OCI-LY3 (cell line): Measurements from ENCODE around the gene INSYN2A.

ENCODE experiments used
- H2AFZ ChIP-seq: fragments of 200-600, 300-600 bp; shearing (Covaris generic); 2 replicates; pipeline ENCODE4 v1.6.0; 2014; ENCODE audit warnings: antibody characterized with exemption, low read depth, low read length
- H3K27ac ChIP-seq: fragments of 200-600, 300-600 bp; sonication (generic); 2 replicates; pipeline ENCODE4 v1.5.1; 2014; ENCODE audit warnings: mild to moderate bottlenecking, low read length, moderate library complexity, mixed read lengths
- H3K27me3 ChIP-seq: fragments of 200-600, 300-600 bp; sonication (generic); 2 replicates; pipeline ENCODE4 v1.6.1; 2014; ENCODE audit warnings: low read depth, low read length, mixed read lengths
- H3K36me3 ChIP-seq: fragments of 200-600, 300-600 bp; sonication (generic); replicated peaks from 2 replicates; pipeline ENCODE3; 2014; ENCODE audit warnings: low read depth, low read length, mixed read lengths
- H3K4me1 ChIP-seq: fragments of 300-600, 200-600 bp; sonication (generic); 2 replicates; pipeline ENCODE4 v1.6.1; 2014; ENCODE audit warnings: low read length, mixed read lengths
- H3K4me2 ChIP-seq: fragments of 200-600, 300-600 bp; sonication (generic); 2 replicates; pipeline ENCODE4 v1.6.1; 2014; ENCODE audit warnings: low read length, mixed read lengths
- H3K4me3 ChIP-seq: fragments of 300-600, 200-600 bp; sonication (generic); 2 replicates; pipeline ENCODE4 v1.5.1; 2014; ENCODE audit warnings: antibody characterized with exemption, mild to moderate bottlenecking, low read length, moderate library complexity
- H3K79me2 ChIP-seq: fragments of 300-600, 200-600 bp; shearing (Covaris generic); 2 replicates; pipeline ENCODE4 v1.6.1; 2014; ENCODE audit warnings: mild to moderate bottlenecking, low read length, mixed read lengths
- H3K9ac ChIP-seq: fragments of 300-600, 200-600 bp; shearing (Covaris generic); 2 replicates; pipeline ENCODE4 v1.6.0; 2014; ENCODE audit warnings: mild to moderate bottlenecking, low read length, moderate library complexity
- H3K9me3 ChIP-seq: fragments of 200-600, 300-600 bp; shearing (Covaris generic); 2 replicates; pipeline ENCODE4 v1.6.1; 2014; ENCODE audit warnings: low read length, mixed read lengths; ENCODE audit not compliant: insufficient read depth
- H4K20me1 ChIP-seq: fragments of 200-600, 300-600 bp; sonication (generic); 2 replicates; pipeline ENCODE4 v1.6.1; 2016; ENCODE audit warnings: low read length, mixed read lengths; ENCODE audit not compliant: insufficient read depth
- EZH2phosphoT487 ChIP-seq: fragments of 200-600 bp; shearing (Covaris generic); IDR thresholded peaks from 2 replicates; pipeline ENCODE4 v1.6.1; 2018; ENCODE audit warnings: antibody characterized with exemption, mixed run types, low read depth
- TF ChIP-seq, protein P1 (sequence below): fragments of 200-600, 300-600 bp; sonication (generic); IDR thresholded peaks from 2 replicates; pipeline ENCODE4 v1.5.1; 2014; ENCODE audit warnings: antibody characterized with exemption, low read length, low read depth

Gene INSYN2A

DNA sequence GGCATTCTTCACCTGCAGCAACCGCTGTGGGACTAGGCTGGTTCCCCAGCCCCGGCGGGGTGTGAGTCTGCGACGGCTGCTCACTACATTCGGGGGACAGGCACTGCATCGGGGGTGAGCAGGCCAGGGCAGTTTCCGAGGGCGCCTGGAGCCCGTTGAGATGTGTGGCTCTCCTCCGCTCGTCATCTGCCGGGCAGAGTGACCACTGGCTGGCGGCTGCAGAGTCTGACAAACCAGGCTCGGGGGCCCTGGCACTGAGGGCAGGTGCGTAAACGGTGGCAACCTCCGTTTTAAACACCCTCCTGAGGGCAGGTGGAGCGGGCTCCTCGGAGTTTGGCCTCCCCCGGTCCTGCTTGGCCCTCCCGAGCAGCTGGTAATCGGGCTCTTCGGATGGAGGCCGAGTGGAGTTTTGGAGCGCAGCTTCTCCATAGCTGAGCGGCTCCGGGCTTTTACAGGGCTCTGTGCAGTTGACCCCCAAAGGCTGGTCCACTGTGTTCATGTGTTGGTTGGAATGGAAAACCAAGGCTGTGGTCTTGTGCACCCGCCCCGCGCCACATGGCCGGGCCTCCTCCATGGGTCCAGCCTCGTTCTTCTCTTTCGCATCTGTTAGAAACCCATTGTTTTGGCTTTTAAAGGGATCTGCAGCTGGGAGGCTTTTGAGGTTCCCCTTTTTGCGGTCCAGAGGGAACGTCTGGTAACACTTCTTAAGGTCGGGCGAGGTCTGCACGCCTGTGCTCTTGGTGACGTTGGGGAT is 20.9 kb downstream of the INSYN2A start:
- Histone ChIP-seq H3K4me3 (no peak overlapping the region), H3K4me2 (no peak overlapping the region), H3K9me3 (no peaks in the 10 kb centered on the region), H4K20me1 (no peaks in the 10 kb centered on the region), H3K27me3 (no peaks in the 10 kb centered on the region), H3K36me3 (no peaks in the 10 kb centered on the region), H3K27ac (no peak overlapping the region), H2AFZ (no peak overlapping the region), H3K79me2 (no peaks in the 10 kb centered on the region), H3K4me1 (no peaks in the 10 kb centered on the region), H3K9ac (no peak overlapping the region)
- no peak for TF ChIP-seq EZH2phosphoT487
- TF ChIP-seq, protein P1, sequence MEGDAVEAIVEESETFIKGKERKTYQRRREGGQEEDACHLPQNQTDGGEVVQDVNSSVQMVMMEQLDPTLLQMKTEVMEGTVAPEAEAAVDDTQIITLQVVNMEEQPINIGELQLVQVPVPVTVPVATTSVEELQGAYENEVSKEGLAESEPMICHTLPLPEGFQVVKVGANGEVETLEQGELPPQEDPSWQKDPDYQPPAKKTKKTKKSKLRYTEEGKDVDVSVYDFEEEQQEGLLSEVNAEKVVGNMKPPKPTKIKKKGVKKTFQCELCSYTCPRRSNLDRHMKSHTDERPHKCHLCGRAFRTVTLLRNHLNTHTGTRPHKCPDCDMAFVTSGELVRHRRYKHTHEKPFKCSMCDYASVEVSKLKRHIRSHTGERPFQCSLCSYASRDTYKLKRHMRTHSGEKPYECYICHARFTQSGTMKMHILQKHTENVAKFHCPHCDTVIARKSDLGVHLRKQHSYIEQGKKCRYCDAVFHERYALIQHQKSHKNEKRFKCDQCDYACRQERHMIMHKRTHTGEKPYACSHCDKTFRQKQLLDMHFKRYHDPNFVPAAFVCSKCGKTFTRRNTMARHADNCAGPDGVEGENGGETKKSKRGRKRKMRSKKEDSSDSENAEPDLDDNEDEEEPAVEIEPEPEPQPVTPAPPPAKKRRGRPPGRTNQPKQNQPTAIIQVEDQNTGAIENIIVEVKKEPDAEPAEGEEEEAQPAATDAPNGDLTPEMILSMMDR, result no peak

- Histone ChIP-seq H2AFZ (no peak overlapping the region), H3K4me3 (no peak overlapping the region), H3K79me2 (no peaks in the 10 kb centered on the region), H3K9ac (no peak overlapping the region), H3K36me3 (no peaks in the 10 kb centered on the region), H3K9me3 (no peaks in the 10 kb centered on the region), H3K4me1 (no peaks in the 10 kb centered on the region), H3K27me3 (no peaks in the 10 kb centered on the region), H4K20me1 (no peaks in the 10 kb centered on the region), H3K4me2 (no peak overlapping the region), H3K27ac (no peak overlapping the region)
- TF ChIP-seq, protein P1, result no peak
- no peak for TF ChIP-seq EZH2phosphoT487
These were observed 21.5 kb downstream of the INSYN2A start for GRCh38 chr10:127174866-127175265.

GRCh38 chr10:127168261-127168660 is 28.1 kb downstream of the INSYN2A start:
- TF ChIP-seq, protein P1, result no peak
- TF ChIP-seq EZH2phosphoT487, result no peak

DNA sequence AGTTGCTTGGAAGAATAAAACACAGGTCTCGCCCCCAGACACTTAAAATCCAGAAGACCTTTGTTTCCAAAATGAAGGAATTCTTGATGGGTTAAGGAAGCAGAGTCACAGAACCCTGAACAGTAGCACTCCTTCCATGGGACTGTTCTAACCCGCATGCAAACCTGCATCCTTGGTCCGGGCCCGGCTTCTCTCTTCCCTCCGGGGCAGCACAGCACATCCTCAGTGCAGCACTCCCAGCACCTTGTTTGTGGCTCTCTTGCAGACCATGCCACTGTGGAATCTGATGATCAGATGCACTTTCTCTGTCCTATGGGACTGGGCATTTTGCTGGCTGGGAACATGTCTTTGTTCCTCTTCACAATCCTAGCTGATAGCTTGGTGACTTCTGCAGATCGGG is 33.5 kb downstream of the INSYN2A start:
- no peak overlapping the region for H2AFZ ChIP-seq
- no peaks in the 10 kb centered on the region for H3K79me2 ChIP-seq
- no peaks in the 10 kb centered on the region for H3K36me3 ChIP-seq
- no peak overlapping the region for H3K4me3 ChIP-seq
- H3K4me1 ChIP-seq, result no peaks in the 10 kb centered on the region
- TF ChIP-seq, protein P1, result no peak
- no peak for TF ChIP-seq EZH2phosphoT487
- H4K20me1 ChIP-seq, result no peaks in the 10 kb centered on the region
- H3K9ac ChIP-seq, result no peak overlapping the region
- H3K27ac ChIP-seq, result no peak overlapping the region
- H3K4me2 ChIP-seq, result no peak overlapping the region
- H3K9me3 ChIP-seq, result no peaks in the 10 kb centered on the region
- H3K27me3 ChIP-seq, result no peaks in the 10 kb centered on the region

More at GRCh38 chr10:127168261-127168660, 28.1 kb downstream of the INSYN2A start:
- H3K9me3 ChIP-seq, result no peaks in the 10 kb centered on the region
- H3K27me3 ChIP-seq, result no peaks in the 10 kb centered on the region
- no peaks in the 10 kb centered on the region for H3K79me2 ChIP-seq
- no peaks in the 10 kb centered on the region for H3K36me3 ChIP-seq
- H2AFZ ChIP-seq, result no peak overlapping the region
- no peak overlapping the region for H3K27ac ChIP-seq
- H3K4me1 ChIP-seq, result no peaks in the 10 kb centered on the region
- H4K20me1 ChIP-seq, result no peaks in the 10 kb centered on the region
- no peak overlapping the region for H3K4me2 ChIP-seq
- no peak overlapping the region for H3K9ac ChIP-seq
- no peak overlapping the region for H3K4me3 ChIP-seq
